BLaER1 treated with 17β-estradiol and CSF1 and Interleukin-3, amounts not matched to agents 10 nM and 100 nM (cell line): ENCODE measurements around the gene MAML2.

Experiments used
- H3K27ac ChIP-seq, 11 experiments: shearing (Covaris generic); formaldehyde crosslinking; 2 replicates each; pipeline ENCODE4 v1.8.1; 2022
- H3K27me3 ChIP-seq, 11 experiments: shearing (Covaris generic); formaldehyde crosslinking; 2 replicates each; pipeline ENCODE4 v1.8.1; 2022
- H3K36me3 ChIP-seq, 11 experiments: shearing (Covaris generic); formaldehyde crosslinking; 2 replicates each; pipeline ENCODE4 v1.8.1; 2022
- H3K4me1 ChIP-seq, 10 experiments: shearing (Covaris generic); formaldehyde crosslinking; 2 replicates each; pipeline ENCODE4 v1.8.1; 2022
- H3K4me2 ChIP-seq, 11 experiments: shearing (Covaris generic); formaldehyde crosslinking; 2 replicates each; pipeline ENCODE4 v1.8.1; 2022
- H3K4me3 ChIP-seq, 10 experiments: shearing (Covaris generic); formaldehyde crosslinking; 2 replicates each; pipeline ENCODE4 v1.8.1; 2022
- H3K9ac ChIP-seq, 11 experiments: shearing (Covaris generic); formaldehyde crosslinking; 2 replicates each; pipeline ENCODE4 v1.8.1; 2022
- H3K9me3 ChIP-seq, 11 experiments: shearing (Covaris generic); formaldehyde crosslinking; replicated peaks in 1 of 11; 2 replicates each; pipeline ENCODE4 v1.8.1; 2022
- H4K20me1 ChIP-seq, 11 experiments: shearing (Covaris generic); formaldehyde crosslinking; 2 replicates each; pipeline ENCODE4 v1.8.1; 2022
- Cebpa-rat ChIP-seq, 11 experiments: shearing (Covaris generic); IDR thresholded peaks; 2 replicates each; pipeline ENCODE4 v1.8.1; 2022

Gene MAML2

GRCh38 chr11:96214777-96215109 lies 128.3 kb downstream of the MAML2 start:
- Histone ChIP-seq H3K36me3 (no peaks in the 10 kb centered on the region; a peak in 1 of 22 replicates), H3K27ac (peak overlapping the region; percentile 68 to 91 (median 80)), H3K4me2 (peak overlapping the region; percentile 76 to 92 (median 82)), H3K27me3 (no peaks in the 10 kb centered on the region), H3K9ac (peak overlapping the region in 9 of 11 experiments; percentile 27 to 77 (median 64); a peak in 14 of 22 replicates), H3K4me3 (no peak overlapping the region), H4K20me1 (no peaks in the 10 kb centered on the region), H3K4me1 (peaks cover 45 to 100% (median 84%) of the 10 kb centered on the region in 10 experiments), H3K9me3 (no peaks in the 10 kb centered on the region)
- TF ChIP-seq Cebpa-rat (IDR thresholded peaks at IDR 0.05) = no peak

- Histone ChIP-seq H3K9me3 (no peaks in the 10 kb centered on the region), H3K4me3 (no peak overlapping the region), H3K4me1 (peaks cover 43 to 100% (median 83%) of the 10 kb centered on the region in 10 experiments), H3K9ac (peak overlapping the region in 3 of 11 experiments; percentile 69 to 76 (median 72); a peak in 3 of 22 replicates), H3K27ac (peak overlapping the region in 7 of 11 experiments; percentile 17 to 91 (median 80); a peak in 9 of 22 replicates), H4K20me1 (no peaks in the 10 kb centered on the region), H3K27me3 (no peaks in the 10 kb centered on the region), H3K36me3 (peaks cover 0 to 6% (median 0%) of the 10 kb centered on the region in 11 experiments; a peak in 2 of 22 replicates), H3K4me2 (peak overlapping the region in 7 of 11 experiments; percentile 31 to 92 (median 77); a peak in 11 of 22 replicates)
- TF ChIP-seq Cebpa-rat (IDR thresholded peaks at IDR 0.05) = no peak
These were observed 129.5 kb downstream of the MAML2 start for GRCh38 chr11:96213500-96213899.

GRCh38 chr11:96211436-96211835 lies 131.6 kb downstream of the MAML2 start:
- TF ChIP-seq Cebpa-rat (IDR thresholded peaks at IDR 0.05) = no peak

GRCh38 chr11:96207459-96208449 lies 135.2 kb downstream of the MAML2 start:
- Histone ChIP-seq H3K27me3 (no peaks in the 10 kb centered on the region), H3K4me2 (peak overlapping the region; percentile 68 to 93 (median 89)), H3K36me3 (peaks cover 0 to 15% (median 0%) of the 10 kb centered on the region in 11 experiments; a peak in 5 of 22 replicates), H3K27ac (peak overlapping the region; percentile 68 to 89 (median 79); a peak in 21 of 22 replicates), H3K4me3 (peak overlapping the region; percentile 20 to 54 (median 35); a peak in 13 of 20 replicates), H4K20me1 (no peaks in the 10 kb centered on the region), H3K4me1 (peaks cover 34 to 100% (median 69%) of the 10 kb centered on the region in 10 experiments), H3K9me3 (peaks cover 0 to 5% (median 0%) of the 10 kb centered on the region in 11 experiments; a peak in 1 of 22 replicates), H3K9ac (peak overlapping the region; percentile 32 to 71 (median 61); a peak in 21 of 22 replicates)
- TF ChIP-seq Cebpa-rat (IDR thresholded peaks at IDR 0.05) = 0 out of 22 replicates have a peak, but pooled peaks of 1 of the 11 experiments have one; percentile 9

More at GRCh38 chr11:96211436-96211835, 131.6 kb downstream of the MAML2 start:
- Histone ChIP-seq H3K27ac (peak overlapping the region in 7 of 11 experiments; percentile 33 to 91 (median 80); a peak in 11 of 22 replicates), H3K9ac (peak overlapping the region in 4 of 11 experiments; percentile 64 to 76 (median 73); a peak in 6 of 22 replicates), H3K36me3 (peaks cover 0 to 6% (median 0%) of the 10 kb centered on the region in 11 experiments; a peak in 2 of 22 replicates), H3K27me3 (no peaks in the 10 kb centered on the region), H3K4me1 (peaks cover 51 to 100% (median 83%) of the 10 kb centered on the region in 10 experiments), H4K20me1 (no peaks in the 10 kb centered on the region), H3K4me2 (peak overlapping the region in 7 of 11 experiments; percentile 36 to 92 (median 75); a peak in 14 of 22 replicates), H3K4me3 (no peak overlapping the region), H3K9me3 (peaks cover 0 to under 1% (median 0%) of the 10 kb centered on the region in 11 experiments; a peak in 1 of 22 replicates)

- peak overlapping the region; percentile 68 to 93 (median 89) for H3K4me2 ChIP-seq
- H3K27me3 ChIP-seq = no peaks in the 10 kb centered on the region
- H3K4me3 ChIP-seq = peak overlapping the region in 7 of 10 experiments; percentile 25 to 54 (median 37); a peak in 10 of 20 replicates
- H3K36me3 ChIP-seq = peaks cover 0 to 23% (median 0%) of the 10 kb centered on the region in 11 experiments; a peak in 5 of 22 replicates
- peak overlapping the region; percentile 55 to 89 (median 79); a peak in 21 of 22 replicates for H3K27ac ChIP-seq
- H3K4me1 ChIP-seq = peaks cover 34 to 96% (median 61%) of the 10 kb centered on the region in 10 experiments
- H3K9me3 ChIP-seq = peaks cover 0 to 5% (median 0%) of the 10 kb centered on the region in 11 experiments; a peak in 1 of 22 replicates
- H4K20me1 ChIP-seq = no peaks in the 10 kb centered on the region
- H3K9ac ChIP-seq = peak overlapping the region in 10 of 11 experiments; percentile 23 to 71 (median 62); a peak in 15 of 22 replicates
- no peak for TF ChIP-seq Cebpa-rat (IDR thresholded peaks at IDR 0.05)
These were observed 136.0 kb downstream of the MAML2 start for GRCh38 chr11:96206955-96207354.

- Histone ChIP-seq H3K9me3 (peaks cover 0 to 5% (median 0%) of the 10 kb centered on the region in 11 experiments; a peak in 1 of 22 replicates), H3K4me3 (no peak overlapping the region), H3K36me3 (peaks cover 0 to 26% (median 0%) of the 10 kb centered on the region in 11 experiments; a peak in 6 of 22 replicates), H3K9ac (no peak overlapping the region), H4K20me1 (no peaks in the 10 kb centered on the region), H3K27me3 (no peaks in the 10 kb centered on the region), H3K4me1 (peaks cover 34 to 95% (median 53%) of the 10 kb centered on the region in 10 experiments), H3K4me2 (peak overlapping the region in 5 of 11 experiments; percentile 7 to 92 (median 41); a peak in 8 of 22 replicates), H3K27ac (no peak overlapping the region; a peak in 1 of 22 replicates)
- TF ChIP-seq Cebpa-rat (IDR thresholded peaks at IDR 0.05) = no peak
These were observed 137.6 kb downstream of the MAML2 start for GRCh38 chr11:96205460-96205809.

GRCh38 chr11:96204721-96205459 lies 138.1 kb downstream of the MAML2 start:
- Histone ChIP-seq H3K4me2 (peak overlapping the region in 5 of 11 experiments; percentile 7 to 92 (median 41); a peak in 8 of 22 replicates), H3K9me3 (peaks cover 0 to 5% (median 0%) of the 10 kb centered on the region in 11 experiments; a peak in 1 of 22 replicates), H3K36me3 (peaks cover 0 to 31% (median 0%) of the 10 kb centered on the region in 11 experiments; a peak in 6 of 22 replicates), H3K27me3 (no peaks in the 10 kb centered on the region), H3K9ac (no peak overlapping the region), H3K4me3 (no peak overlapping the region), H3K4me1 (peaks cover 34 to 95% (median 53%) of the 10 kb centered on the region in 10 experiments), H3K27ac (peak overlapping the region in 1 of 11 experiments; percentile 24; a peak in 1 of 22 replicates), H4K20me1 (no peaks in the 10 kb centered on the region)
- no peak for TF ChIP-seq Cebpa-rat (IDR thresholded peaks at IDR 0.05)

GRCh38 chr11:96204366-96204659 lies 138.7 kb downstream of the MAML2 start:
- peak overlapping the region in 2 of 11 experiments; percentile 3 to 24; a peak in 2 of 22 replicates for H3K27ac ChIP-seq
- H3K4me1 ChIP-seq = peaks cover 32 to 95% (median 50%) of the 10 kb centered on the region in 10 experiments
- H3K4me2 ChIP-seq = peak overlapping the region in 4 of 11 experiments; percentile 34 to 92 (median 50); a peak in 8 of 22 replicates
- H3K4me3 ChIP-seq = no peak overlapping the region
- peaks cover 0 to 36% (median 0%) of the 10 kb centered on the region in 11 experiments; a peak in 6 of 22 replicates for H3K36me3 ChIP-seq
- no peaks in the 10 kb centered on the region for H4K20me1 ChIP-seq
- H3K9ac ChIP-seq = no peak overlapping the region
- no peak for TF ChIP-seq Cebpa-rat (IDR thresholded peaks at IDR 0.05)
- peaks cover 0 to 5% (median 0%) of the 10 kb centered on the region in 11 experiments; a peak in 3 of 22 replicates for H3K9me3 ChIP-seq
- H3K27me3 ChIP-seq = no peaks in the 10 kb centered on the region
